TTC549 (cell line): ENCODE measurements around the gene SLC4A8.
"Not testable (repeated sequence)": the region's sequence is repeated elsewhere in the genome, so short reads cannot be mapped to it uniquely, and the experiment has no call there.

ENCODE experiments used
- FAIRE-seq: peaks from 2 replicates; lab custom pipeline; 2012; peaks lifted over from hg19 to GRCh38; lab: Jason Lieb, UNC

Gene SLC4A8

GRCh38 chr12:51480978-51481377, 56.3 kb downstream of the SLC4A8 start:
- no peak for FAIRE-seq

- FAIRE-seq, result no peak
Observed at GRCh38 chr12:51482929-51483697, 58.5 kb downstream of the SLC4A8 start.

- FAIRE-seq, result no peak
Observed at GRCh38 chr12:51484119-51484518, 59.5 kb downstream of the SLC4A8 start.

GRCh38 chr12:51488281-51488680, 63.6 kb downstream of the SLC4A8 start:
- FAIRE-seq, result no peak

- FAIRE-seq, result no peak
Observed at GRCh38 chr12:51493281-51493680, 68.7 kb downstream of the SLC4A8 start.

GRCh38 chr12:51496895-51497294, 72.3 kb downstream of the SLC4A8 start:
- FAIRE-seq, result no peak

- no peak for FAIRE-seq
Observed at GRCh38 chr12:51504851-51505250, 80.2 kb downstream of the SLC4A8 start.

GRCh38 chr12:51505360-51506105, 80.9 kb downstream of the SLC4A8 start:
- no peak for FAIRE-seq

- no peak for FAIRE-seq
Observed at GRCh38 chr12:51507178-51507577, 82.5 kb downstream of the SLC4A8 start.

- no peak for FAIRE-seq
Observed at GRCh38 chr12:51508285-51508684, 83.7 kb downstream of the SLC4A8 start.

GRCh38 chr12:51511546-51512260, 87.1 kb downstream of the SLC4A8 start:
- FAIRE-seq, result no peak

- FAIRE-seq, result no peak
Observed at GRCh38 chr12:51512438-51512837, 87.8 kb downstream of the SLC4A8 start.

GRCh38 chr12:51515037-51515436, 90.4 kb downstream of the SLC4A8 start:
- not testable (repeated sequence) for FAIRE-seq

GRCh38 chr12:51517316-51517715, 92.7 kb downstream of the SLC4A8 start:
- no peak for FAIRE-seq

- FAIRE-seq, result no peak
Observed at GRCh38 chr12:51517800-51518199, 93.2 kb downstream of the SLC4A8 start.

- no peak for FAIRE-seq
Observed at GRCh38 chr12:51519755-51520154, 95.1 kb downstream of the SLC4A8 start.

GRCh38 chr12:51520576-51521325, 96.1 kb downstream of the SLC4A8 start:
- no peak for FAIRE-seq

- FAIRE-seq, result no peak
Observed at GRCh38 chr12:51521554-51522276, 97.1 kb downstream of the SLC4A8 start.

GRCh38 chr12:51522696-51523095, 98.1 kb downstream of the SLC4A8 start:
- FAIRE-seq, result no peak

GRCh38 chr12:51524386-51524901, 99.8 kb downstream of the SLC4A8 start:
- no peak for FAIRE-seq

- no peak for FAIRE-seq
Observed at GRCh38 chr12:51525518-51525917, 100.9 kb downstream of the SLC4A8 start.
